HepG2 (cell line): ENCODE measurements around the gene IQCN. TPM values are rescaled to one million over a fixed set of nuclear protein-coding genes. Genes with fewer than 3 reads are reported as not detected.

ENCODE experiments used
- ARHGAP35 ChIP-seq: sonication (generic); formaldehyde crosslinking; IDR thresholded peaks from 2 replicates; pipeline ENCODE4 v1.9.0; 2022; ENCODE audit warnings: mild to moderate bottlenecking, inconsistent platforms, moderate library complexity, missing genetic modification reagents, borderline replicate concordance
- ATRX ChIP-seq: sonication (generic); formaldehyde crosslinking; IDR thresholded peaks from 2 replicates; pipeline ENCODE4 v1.4.0; 2020; ENCODE audit warnings: missing genetic modification reagents, borderline replicate concordance
- BRD4 ChIP-seq: sonication (generic); formaldehyde crosslinking; IDR thresholded peaks from 2 replicates; pipeline ENCODE4 v1.4.0; 2020; ENCODE audit warnings: missing genetic modification reagents
- CHD4 ChIP-seq: fragments of 200-600 bp; sonication (generic); IDR thresholded peaks from 2 replicates; pipeline ENCODE4 v1.7.0; 2017; ENCODE audit warnings: mild to moderate bottlenecking, low read length, borderline replicate concordance
- FOXC1 ChIP-seq: sonication (generic); formaldehyde crosslinking; IDR thresholded peaks from 2 replicates; pipeline ENCODE4 v1.8.0; 2022; ENCODE audit warnings: mild to moderate bottlenecking, missing genetic modification reagents, borderline replicate concordance
- HNF4G ChIP-seq, 2 experiments: sonication (generic) in 1 of 2; formaldehyde crosslinking in 1 of 2; IDR thresholded peaks; 2 replicates each; pipeline versions ENCODE4 v1.4.0 to v1.6.1; 2011 to 2020; ENCODE audit warnings: borderline replicate concordance in 2 of 2, low read depth in 2 of 2, mild to moderate bottlenecking in 2 of 2, low read length in 1 of 2, missing genetic modification reagents in 1 of 2, moderate library complexity in 1 of 2
- MXD4 ChIP-seq: IDR thresholded peaks from 2 replicates; pipeline ENCODE4 v1.6.1; 2016; ENCODE audit warnings: mild to moderate bottlenecking, missing biosample characterization, missing genetic modification reagents
- POLR2A ChIP-seq, 2 experiments: IDR thresholded peaks; 2 replicates each; pipeline ENCODE4 v1.6.1; 2011; ENCODE audit warnings: low read depth in 2 of 2, low read length in 2 of 2, mild to moderate bottlenecking in 1 of 2, moderate library complexity in 1 of 2; ENCODE audit not compliant: insufficient read depth in 1 of 2
- POLR2AphosphoS5 ChIP-seq: IDR thresholded peaks from 2 replicates; pipeline ENCODE4 v1.6.1; 2012; ENCODE audit warnings: low read depth, low read length
- RAD21 ChIP-seq: fragments of 450-650 bp; formaldehyde crosslinking; IDR thresholded peaks from 2 replicates; pipeline ENCODE4 v1.5.0; 2020; ENCODE audit warnings: mild to moderate bottlenecking
- RNF2 ChIP-seq: fragments of 450-650 bp; conservative IDR thresholded peaks from 2 replicates; pipeline ENCODE4 v1.6.1; 2016; ENCODE audit warnings: low read depth
- SIN3A ChIP-seq: IDR thresholded peaks from 2 replicates; pipeline ENCODE4 v1.6.1; 2011; ENCODE audit warnings: low read depth, mild to moderate bottlenecking, control low read depth, low read length, borderline replicate concordance
- TEF ChIP-seq: sonication (generic); formaldehyde crosslinking; IDR thresholded peaks from 2 replicates; pipeline ENCODE4 v1.5.0; 2020; ENCODE audit warnings: missing genetic modification reagents
- UBTF ChIP-seq: sonication (generic); formaldehyde crosslinking; IDR thresholded peaks from 2 replicates; pipeline ENCODE4 v1.4.0; 2020; ENCODE audit warnings: mild to moderate bottlenecking, missing genetic modification reagents
- ZNF20 ChIP-seq: sonication (generic); formaldehyde crosslinking; IDR thresholded peaks from 2 replicates; pipeline ENCODE4 v1.4.0; 2020; ENCODE audit warnings: mild to moderate bottlenecking, moderate library complexity, missing genetic modification reagents
- ZNF672 ChIP-seq: sonication (generic); formaldehyde crosslinking; IDR thresholded peaks from 2 replicates; pipeline ENCODE4 v1.8.1; 2022; ENCODE audit warnings: missing genetic modification reagents
- polyA plus RNA-seq, 8 experiments: library from polyadenylated mRNA; depleted of rRNA in 3 of 8; stranded (reverse) in 7 of 8; unstranded in 1 of 8; fragments of >200 nt; fragmentation: Illumina TruSeq in 4 of 8; extraction: Trizol in 4 of 8; gene quantifications; 2 replicates each; pipeline versions ENCODE4 v1.2.1 to v1.2.3, GENCODE V29; 2011 to 2016; ENCODE audit warnings: low read depth in 4 of 8, missing spikeins in 1 of 8, mixed read lengths in 1 of 8; ENCODE audit not compliant: insufficient read depth in 1 of 8
- total RNA-seq, 5 experiments: library from RNA; depleted of rRNA; stranded (reverse); fragments of >200 nt; fragmentation: Illumina TruSeq; extraction: Trizol; gene quantifications; 2 replicates each; pipeline ENCODE4 v1.2.3, GENCODE V29; 2016; ENCODE audit warnings: low read depth in 1 of 5
- TF ChIP-seq, protein P1 (sequence below): IDR thresholded peaks from 2 replicates; pipeline ENCODE4 v1.4.0; 2020; ENCODE audit warnings: mild to moderate bottlenecking, missing genetic modification reagents
- TF ChIP-seq, protein P2 (sequence below): sonication (generic); formaldehyde crosslinking; IDR thresholded peaks from 2 replicates; pipeline ENCODE4 v1.4.0; 2020; ENCODE audit warnings: missing genetic modification reagents, borderline replicate concordance

The IQCN gene
- total and polyA plus RNA-seq, 2 of the 13 experiments (the other 11 are each of a cell fraction or from before 2014, with no cell fraction given) = 0.04 to 0.18 TPM

GRCh38 chr19:18274219-18274780 lies at the start of gene IQCN (continued):
- no peak for TF ChIP-seq SIN3A
- no peak for TF ChIP-seq TEF (CRISPR knock-in tag)
- TF ChIP-seq CHD4 = peak; percentile 86
- peak; percentile 4 to 45; a peak in 2 of 4 replicates for TF ChIP-seq POLR2A (IDR thresholded peaks at IDR 0.05; ENCODE audit: insufficient read depth in 1 of 2, low read depth in 2 of 2, low read length in 2 of 2)
- TF ChIP-seq MXD4 (CRISPR knock-in tag) = no peak
- TF ChIP-seq RAD21 (CRISPR knock-in tag) = no peak
- TF ChIP-seq HNF4G (IDR thresholded peaks at IDR 0.05; ENCODE audit: borderline replicate concordance, low read depth, low read length) = peak; percentile 56; the same call in 1 of the 2 replicates
- no peak for TF ChIP-seq HNF4G (CRISPR knock-in tag; IDR thresholded peaks at IDR 0.05; ENCODE audit: borderline replicate concordance, low read depth)
- TF ChIP-seq ARHGAP35 (CRISPR knock-in tag) = 0 out of 2 replicates have a peak, but pooled peaks have one; percentile 17
- no peak for TF ChIP-seq FOXC1
- TF ChIP-seq, protein P1, sequence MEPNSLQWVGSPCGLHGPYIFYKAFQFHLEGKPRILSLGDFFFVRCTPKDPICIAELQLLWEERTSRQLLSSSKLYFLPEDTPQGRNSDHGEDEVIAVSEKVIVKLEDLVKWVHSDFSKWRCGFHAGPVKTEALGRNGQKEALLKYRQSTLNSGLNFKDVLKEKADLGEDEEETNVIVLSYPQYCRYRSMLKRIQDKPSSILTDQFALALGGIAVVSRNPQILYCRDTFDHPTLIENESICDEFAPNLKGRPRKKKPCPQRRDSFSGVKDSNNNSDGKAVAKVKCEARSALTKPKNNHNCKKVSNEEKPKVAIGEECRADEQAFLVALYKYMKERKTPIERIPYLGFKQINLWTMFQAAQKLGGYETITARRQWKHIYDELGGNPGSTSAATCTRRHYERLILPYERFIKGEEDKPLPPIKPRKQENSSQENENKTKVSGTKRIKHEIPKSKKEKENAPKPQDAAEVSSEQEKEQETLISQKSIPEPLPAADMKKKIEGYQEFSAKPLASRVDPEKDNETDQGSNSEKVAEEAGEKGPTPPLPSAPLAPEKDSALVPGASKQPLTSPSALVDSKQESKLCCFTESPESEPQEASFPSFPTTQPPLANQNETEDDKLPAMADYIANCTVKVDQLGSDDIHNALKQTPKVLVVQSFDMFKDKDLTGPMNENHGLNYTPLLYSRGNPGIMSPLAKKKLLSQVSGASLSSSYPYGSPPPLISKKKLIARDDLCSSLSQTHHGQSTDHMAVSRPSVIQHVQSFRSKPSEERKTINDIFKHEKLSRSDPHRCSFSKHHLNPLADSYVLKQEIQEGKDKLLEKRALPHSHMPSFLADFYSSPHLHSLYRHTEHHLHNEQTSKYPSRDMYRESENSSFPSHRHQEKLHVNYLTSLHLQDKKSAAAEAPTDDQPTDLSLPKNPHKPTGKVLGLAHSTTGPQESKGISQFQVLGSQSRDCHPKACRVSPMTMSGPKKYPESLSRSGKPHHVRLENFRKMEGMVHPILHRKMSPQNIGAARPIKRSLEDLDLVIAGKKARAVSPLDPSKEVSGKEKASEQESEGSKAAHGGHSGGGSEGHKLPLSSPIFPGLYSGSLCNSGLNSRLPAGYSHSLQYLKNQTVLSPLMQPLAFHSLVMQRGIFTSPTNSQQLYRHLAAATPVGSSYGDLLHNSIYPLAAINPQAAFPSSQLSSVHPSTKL = no peak
- TF ChIP-seq ATRX = no peak
- no peak for TF ChIP-seq RNF2
- TF ChIP-seq ZNF672 (CRISPR knock-in tag) = no peak
- TF ChIP-seq, protein P2, sequence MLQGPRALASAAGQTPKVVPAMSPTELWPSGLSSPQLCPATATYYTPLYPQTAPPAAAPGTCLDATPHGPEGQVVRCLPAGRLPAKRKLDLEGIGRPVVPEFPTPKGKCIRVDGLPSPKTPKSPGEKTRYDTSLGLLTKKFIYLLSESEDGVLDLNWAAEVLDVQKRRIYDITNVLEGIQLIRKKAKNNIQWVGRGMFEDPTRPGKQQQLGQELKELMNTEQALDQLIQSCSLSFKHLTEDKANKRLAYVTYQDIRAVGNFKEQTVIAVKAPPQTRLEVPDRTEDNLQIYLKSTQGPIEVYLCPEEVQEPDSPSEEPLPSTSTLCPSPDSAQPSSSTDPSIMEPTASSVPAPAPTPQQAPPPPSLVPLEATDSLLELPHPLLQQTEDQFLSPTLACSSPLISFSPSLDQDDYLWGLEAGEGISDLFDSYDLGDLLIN = no peak
- TF ChIP-seq ZNF20 (CRISPR knock-in tag) = no peak
- TF ChIP-seq POLR2AphosphoS5 = 0 out of 2 replicates have a peak, but pooled peaks have one; percentile 9
- TF ChIP-seq BRD4 (CRISPR knock-in tag) = no peak
- TF ChIP-seq UBTF (CRISPR knock-in tag) = no peak
